GM23338 (cell line): ENCODE data around the gene CAPN14.

ENCODE experiments used
- CTCF ChIP-seq, 2 experiments: fragments of 200-600 bp in 1 of 2; sonication (generic) in 1 of 2; conservative IDR thresholded peaks; 2 replicates each; pipeline versions ENCODE4 v1.5.1 to v1.6.1; 2016 to 2017; ENCODE audit warnings: antibody characterized with exemption in 2 of 2, low read depth in 2 of 2, mild to moderate bottlenecking in 2 of 2, moderate library complexity in 1 of 2
- ETS1 ChIP-seq: IDR thresholded peaks from 2 replicates; pipeline ENCODE4 v1.6.1; 2016; ENCODE audit warnings: antibody characterized with exemption
- EZH2 ChIP-seq: fragments of 200-600 bp; sonication (generic); IDR thresholded peaks from one replicate; pipeline ENCODE4 v1.8.0; 2017; ENCODE audit warnings: antibody characterized with exemption, mild to moderate bottlenecking, low read depth; ENCODE audit not compliant: unreplicated experiment
- EZH2phosphoT487 ChIP-seq: fragments of 200-600 bp; sonication (generic); IDR thresholded peaks from one replicate; pipeline ENCODE4 v1.8.1; 2018; ENCODE audit warnings: antibody characterized with exemption; ENCODE audit not compliant: unreplicated experiment
- NANOG ChIP-seq: IDR thresholded peaks from 2 replicates; pipeline ENCODE4 v1.6.1; 2016; ENCODE audit warnings: antibody characterized with exemption, borderline replicate concordance
- POLR2AphosphoS5 ChIP-seq: IDR thresholded peaks from 2 replicates; pipeline ENCODE4 v1.6.1; 2016; ENCODE audit warnings: antibody characterized with exemption, low read depth
- REST ChIP-seq: IDR thresholded peaks from one replicate; pipeline ENCODE4 v1.6.1; 2018; ENCODE audit warnings: antibody characterized with exemption; ENCODE audit not compliant: unreplicated experiment

GRCh38 chr2:31239593-31240177, 22.4 kb upstream of the CAPN14 start:
- TF ChIP-seq EZH2 = no peak
- TF ChIP-seq POLR2AphosphoS5 = no peak
- TF ChIP-seq CTCF (conservative IDR thresholded peaks at IDR 0.05; ENCODE audit: low read depth in 2 of 2) = no peak
- TF ChIP-seq EZH2phosphoT487 = no peak
- no peak for TF ChIP-seq NANOG
- TF ChIP-seq REST = no peak
- no peak for TF ChIP-seq ETS1
